Caco-2 (cell line): ENCODE results near the gene RGS6. TPM values are rescaled to one million over a fixed set of nuclear protein-coding genes. Genes with fewer than 3 reads are reported as not detected.

Experiments
- BruUV-seq: library from RNA; stranded (reverse); fragments of 400-500 nt; replicated peaks from 2 replicates; lab custom pipeline; 2021; lab: Mats Ljungman, UMichigan
- CTCF ChIA-PET: fragments of 300-600 bp; sonication (Branson Sonifier 250); formaldehyde crosslinking; loops from one replicate; lab custom pipeline; 2022; ENCODE audit warnings: antibody characterized with exemption; lab: Charles Lee
- POLR2A ChIA-PET: fragments of 300-600 bp; sonication (Branson Sonifier 250); formaldehyde crosslinking; loops from one replicate; lab custom pipeline; 2022; ENCODE audit warnings: antibody characterized with exemption; lab: Charles Lee
- DNase-seq, 2 experiments: peaks; one replicate each; pipeline versions ENCODE4 v3.0.0 to v3.0.0-alpha.2; 2020 to 2022
- H3K27me3 ChIP-seq: replicated peaks from 2 replicates; pipeline ENCODE4 v1.6.0; 2011; ENCODE audit warnings: low read length; ENCODE audit not compliant: control insufficient read depth, insufficient read depth
- H3K36me3 ChIP-seq: 2 replicates; pipeline ENCODE4 v1.5.1; 2011; ENCODE audit warnings: low read length; ENCODE audit not compliant: control insufficient read depth, insufficient read depth
- H3K4me1 ChIP-seq: fragments of 250-450 bp; sonication (Bioruptor Pico); 2 replicates; pipeline ENCODE4 v1.5.1; 2020; ENCODE audit warnings: mild to moderate bottlenecking
- H3K4me3 ChIP-seq: 2 replicates; pipeline ENCODE4 v1.5.1; 2011; ENCODE audit warnings: low read depth, mild to moderate bottlenecking, control low read depth, low read length
- H3K9me3 ChIP-seq: fragments of 250-450 bp; sonication (Bioruptor Pico); 2 replicates; pipeline ENCODE4 v1.5.1; 2020; ENCODE audit warnings: mild to moderate bottlenecking, moderate library complexity
- H3K27ac Mint-ChIP-seq: one replicate; pipeline ENCODE4 v1.8.0; 2022; ENCODE audit warnings: mixed read lengths; ENCODE audit not compliant: unreplicated experiment
- H3K27me3 Mint-ChIP-seq: one replicate; pipeline ENCODE4 v1.8.0; 2022; ENCODE audit warnings: mixed read lengths; ENCODE audit not compliant: insufficient read depth, unreplicated experiment
- H3K36me3 Mint-ChIP-seq: one replicate; pipeline ENCODE4 v1.8.0; 2022; ENCODE audit warnings: mild to moderate bottlenecking, mixed read lengths; ENCODE audit not compliant: insufficient read depth, unreplicated experiment
- H3K4me1 Mint-ChIP-seq: one replicate; pipeline ENCODE4 v1.8.0; 2022; ENCODE audit warnings: low read depth, mixed read lengths; ENCODE audit not compliant: unreplicated experiment
- H3K4me3 Mint-ChIP-seq: one replicate; pipeline ENCODE4 v1.8.0; 2022; ENCODE audit warnings: mild to moderate bottlenecking, moderate library complexity, mixed read lengths; ENCODE audit not compliant: unreplicated experiment
- H3K9me3 Mint-ChIP-seq: one replicate; pipeline ENCODE4 v1.8.0; 2022; ENCODE audit warnings: mixed read lengths; ENCODE audit not compliant: unreplicated experiment
- intact Hi-C: fragments of 100-400 bp; cut with micrococcal nuclease; formaldehyde crosslinking; loops from one replicate; pipeline ENCODE4 v1.10.0; 2022; ENCODE audit not compliant: unreplicated experiment
- total RNA-seq: library from RNA; stranded (reverse); gene quantifications from 2 replicates; pipeline ENCODE4 v1.2.3, GENCODE V29; 2022
- TF ChIP-seq, protein P1 (sequence below), 2 experiments: fragments of 200-600 bp in 1 of 2; IDR thresholded peaks; 1 replicate in 1 of 2; 2 replicates in 1 of 2; pipeline versions ENCODE4 v1.5.1 to v1.8.0; 2011 to 2022; ENCODE audit warnings: antibody characterized with exemption in 1 of 2, control low read depth in 1 of 2, inconsistent platforms in 1 of 2, low read depth in 1 of 2, low read length in 1 of 2, mild to moderate bottlenecking in 1 of 2, moderate library complexity in 1 of 2; ENCODE audit not compliant: insufficient read depth in 1 of 2, severe bottlenecking in 1 of 2, unreplicated experiment in 1 of 2

Gene RGS6
- total RNA-seq, 1 experiment from 2014 or later: not detected

DNA sequence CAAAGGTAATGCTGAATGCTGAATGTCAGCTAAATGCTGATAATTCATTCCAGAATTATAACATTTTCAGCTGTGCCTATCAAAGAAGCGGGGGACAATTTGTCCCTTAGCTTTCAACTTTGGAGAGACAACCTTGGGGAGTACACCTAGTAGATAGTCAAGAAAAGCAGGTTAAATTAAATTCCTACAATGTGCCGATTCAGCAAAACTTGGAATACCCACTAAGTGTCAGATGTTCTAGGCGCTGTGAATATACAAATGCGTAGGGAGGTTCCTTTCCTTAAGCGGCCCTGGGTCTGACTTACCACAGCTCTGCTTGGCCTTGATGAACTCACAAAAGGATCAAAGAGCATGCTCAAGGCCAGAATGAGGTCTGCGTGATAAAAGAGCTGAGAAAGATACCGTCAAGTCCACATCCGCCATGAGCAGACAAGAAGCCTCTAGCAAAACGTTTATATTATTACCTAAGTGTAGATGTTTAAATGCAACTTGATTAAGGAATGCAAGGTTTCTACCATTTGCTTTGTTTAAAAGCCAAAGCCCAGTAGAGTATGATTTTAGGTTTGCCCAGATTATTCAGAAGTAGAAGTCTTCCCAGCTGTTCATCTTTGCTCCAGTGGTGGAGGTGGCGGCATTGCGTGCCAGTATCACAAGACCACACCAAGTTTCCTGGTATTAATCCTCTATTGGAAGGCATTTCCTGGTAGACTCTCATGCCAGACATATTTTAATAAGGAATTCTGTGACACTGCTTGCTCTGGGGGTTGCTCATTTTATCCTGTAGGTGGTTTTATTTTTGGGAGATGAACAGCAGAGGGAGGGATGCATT lies 593.1 kb downstream of the RGS6 start:
- Histone ChIP-seq H3K36me3 (no peaks in the 10 kb centered on the region), H3K4me1 (no peaks in the 10 kb centered on the region), H3K9me3 (peaks cover 3% of the 10 kb centered on the region; the same call in 1 of the 2 replicates), H3K27me3 (no peaks in the 10 kb centered on the region; the same call in 1 of the 2 replicates), H3K4me3 (no peak overlapping the region)
- TF ChIP-seq, protein P1, sequence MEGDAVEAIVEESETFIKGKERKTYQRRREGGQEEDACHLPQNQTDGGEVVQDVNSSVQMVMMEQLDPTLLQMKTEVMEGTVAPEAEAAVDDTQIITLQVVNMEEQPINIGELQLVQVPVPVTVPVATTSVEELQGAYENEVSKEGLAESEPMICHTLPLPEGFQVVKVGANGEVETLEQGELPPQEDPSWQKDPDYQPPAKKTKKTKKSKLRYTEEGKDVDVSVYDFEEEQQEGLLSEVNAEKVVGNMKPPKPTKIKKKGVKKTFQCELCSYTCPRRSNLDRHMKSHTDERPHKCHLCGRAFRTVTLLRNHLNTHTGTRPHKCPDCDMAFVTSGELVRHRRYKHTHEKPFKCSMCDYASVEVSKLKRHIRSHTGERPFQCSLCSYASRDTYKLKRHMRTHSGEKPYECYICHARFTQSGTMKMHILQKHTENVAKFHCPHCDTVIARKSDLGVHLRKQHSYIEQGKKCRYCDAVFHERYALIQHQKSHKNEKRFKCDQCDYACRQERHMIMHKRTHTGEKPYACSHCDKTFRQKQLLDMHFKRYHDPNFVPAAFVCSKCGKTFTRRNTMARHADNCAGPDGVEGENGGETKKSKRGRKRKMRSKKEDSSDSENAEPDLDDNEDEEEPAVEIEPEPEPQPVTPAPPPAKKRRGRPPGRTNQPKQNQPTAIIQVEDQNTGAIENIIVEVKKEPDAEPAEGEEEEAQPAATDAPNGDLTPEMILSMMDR (IDR thresholded peaks at IDR 0.05; ENCODE audit: insufficient read depth in 1 of 2, low read depth in 1 of 2, low read length in 1 of 2, severe bottlenecking in 1 of 2, unreplicated experiment in 1 of 2): no peak
- Mint-ChIP-seq H3K4me1 (no peaks in the 10 kb centered on the region), H3K4me3 (no peak overlapping the region), H3K27ac (no peak overlapping the region), H3K27me3 (peaks cover 18% of the 10 kb centered on the region), H3K36me3 (no peaks in the 10 kb centered on the region), H3K9me3 (peaks cover 3% of the 10 kb centered on the region)
- no peak for DNase-seq
- CTCF ChIA-PET: no interaction called here
- intact Hi-C loops: no loop called here
- BruUV-seq: no TSS peak
- POLR2A ChIA-PET: no interaction called here

DNA sequence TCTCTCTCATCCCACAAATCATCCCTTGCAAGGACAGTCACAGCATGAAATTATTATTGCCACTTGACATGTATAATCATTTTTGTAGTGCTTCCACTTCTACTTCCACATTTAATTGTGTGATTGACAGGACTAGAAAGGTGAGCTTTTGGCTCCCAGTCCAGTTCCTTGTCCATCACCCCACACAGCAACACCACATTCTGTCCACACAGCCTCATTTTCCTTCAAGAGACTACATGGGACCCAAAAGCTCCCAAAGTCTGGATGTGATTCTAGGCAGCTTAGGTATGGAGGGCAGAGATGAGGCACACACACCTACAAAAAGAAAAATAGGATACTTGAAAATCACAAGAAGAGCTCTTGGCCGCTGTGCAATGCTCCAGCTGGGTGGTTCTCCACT lies 595.4 kb downstream of the RGS6 start:
- Mint-ChIP-seq H3K4me3 (no peak overlapping the region), H3K9me3 (no peaks in the 10 kb centered on the region), H3K27ac (no peak overlapping the region), H3K27me3 (peaks cover 15% of the 10 kb centered on the region), H3K4me1 (no peaks in the 10 kb centered on the region), H3K36me3 (no peaks in the 10 kb centered on the region)
- Histone ChIP-seq H3K4me1 (no peaks in the 10 kb centered on the region), H3K9me3 (no peaks in the 10 kb centered on the region), H3K36me3 (no peaks in the 10 kb centered on the region), H3K27me3 (no peaks in the 10 kb centered on the region; the same call in 1 of the 2 replicates), H3K4me3 (no peak overlapping the region)
- ChIA-PET CTCF (no interaction called here), POLR2A (no interaction called here)
- TF ChIP-seq, protein P1 (IDR thresholded peaks at IDR 0.05; ENCODE audit: insufficient read depth in 1 of 2, low read depth in 1 of 2, low read length in 1 of 2, severe bottlenecking in 1 of 2, unreplicated experiment in 1 of 2): no peak
- BruUV-seq: no TSS peak
- intact Hi-C loops: no loop called here
- DNase-seq: no peak

DNA sequence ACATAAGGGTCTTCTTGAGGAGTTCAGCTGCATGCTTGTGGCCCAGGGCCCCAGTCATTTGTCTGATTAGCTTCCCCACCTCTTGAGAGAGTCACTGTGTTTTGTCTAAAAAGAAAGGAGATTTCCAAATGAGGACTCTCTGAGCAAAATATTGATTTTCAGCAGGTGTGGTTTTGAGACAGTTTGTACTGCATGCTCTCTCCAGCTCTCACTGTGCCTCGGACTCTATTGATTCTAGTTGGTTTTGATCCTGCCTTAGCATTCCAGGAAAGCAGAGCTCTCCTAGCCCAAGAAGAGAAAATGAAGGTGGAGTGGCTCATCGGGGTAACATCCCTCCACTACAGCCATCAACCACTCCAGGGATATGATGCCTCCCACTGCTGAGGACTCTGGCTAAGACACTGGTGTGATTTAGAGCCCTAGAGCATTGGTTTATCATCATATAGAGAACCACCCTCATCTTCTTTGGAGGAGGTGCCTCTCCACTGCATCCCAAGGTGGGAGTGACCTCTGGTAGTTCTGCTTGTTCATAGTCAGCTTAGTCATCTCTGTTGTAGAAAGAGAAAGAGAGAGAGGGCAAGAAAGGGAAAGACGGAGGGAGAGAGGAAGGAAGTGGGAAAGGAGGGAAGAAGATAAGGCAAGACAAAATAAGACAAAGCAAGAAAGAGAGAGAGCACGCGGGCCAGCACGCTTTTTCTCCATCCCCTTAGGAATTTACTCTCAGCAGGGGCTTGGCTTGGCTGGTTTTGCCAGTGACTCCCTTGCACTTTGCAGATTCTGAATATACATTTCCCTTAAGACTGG lies 596.0 kb downstream of the RGS6 start:
- Histone ChIP-seq H3K9me3 (no peaks in the 10 kb centered on the region), H3K4me1 (no peaks in the 10 kb centered on the region), H3K27me3 (no peaks in the 10 kb centered on the region; the same call in 1 of the 2 replicates), H3K4me3 (no peak overlapping the region), H3K36me3 (no peaks in the 10 kb centered on the region)
- POLR2A ChIA-PET: no interaction called here
- H3K36me3 Mint-ChIP-seq: no peaks in the 10 kb centered on the region
- TF ChIP-seq, protein P1 (IDR thresholded peaks at IDR 0.05; ENCODE audit: insufficient read depth in 1 of 2, low read depth in 1 of 2, low read length in 1 of 2, severe bottlenecking in 1 of 2, unreplicated experiment in 1 of 2): no peak
- peaks cover 15% of the 10 kb centered on the region for H3K27me3 Mint-ChIP-seq
- no peak for DNase-seq
- H3K9me3 Mint-ChIP-seq: no peaks in the 10 kb centered on the region
- CTCF ChIA-PET: no interaction called here
- no peak overlapping the region for H3K4me3 Mint-ChIP-seq
- H3K27ac Mint-ChIP-seq: no peak overlapping the region
- no TSS peak for BruUV-seq
- intact Hi-C loops: no loop called here
- no peaks in the 10 kb centered on the region for H3K4me1 Mint-ChIP-seq
